Nephron progenitor cell (in vitro differentiated cells): ENCODE measurements around the gene FOXN3.
"Not testable (repeated sequence)": the region's sequence is repeated elsewhere in the genome, so short reads cannot be mapped to it uniquely, and the experiment has no call there.

ENCODE experiments used
- DNase-seq: peaks from one replicate; pipeline ENCODE4 v3.0.0; 2021
- H3K27ac Mint-ChIP-seq: 2 replicates; pipeline ENCODE4 v1.8.0; 2021; ENCODE audit warnings: mild to moderate bottlenecking, moderate library complexity, mixed read lengths
- H3K27me3 Mint-ChIP-seq: 2 replicates; pipeline ENCODE4 v1.8.0; 2021; ENCODE audit warnings: mild to moderate bottlenecking, low read depth, mixed read lengths; ENCODE audit not compliant: poor library complexity
- H3K36me3 Mint-ChIP-seq: 2 replicates; pipeline ENCODE4 v1.8.0; 2021; ENCODE audit warnings: low read depth, mixed read lengths
- H3K4me1 Mint-ChIP-seq: 2 replicates; pipeline ENCODE4 v1.8.0; 2021; ENCODE audit warnings: mixed read lengths
- H3K4me3 Mint-ChIP-seq: 2 replicates; pipeline ENCODE4 v1.8.0; 2021; ENCODE audit warnings: mild to moderate bottlenecking, moderate library complexity, mixed read lengths
- H3K9me3 Mint-ChIP-seq: 2 replicates; pipeline ENCODE4 v1.8.0; 2021; ENCODE audit warnings: mild to moderate bottlenecking, moderate library complexity, mixed read lengths
- TF ChIP-seq, protein P1 (sequence below): fragments of 200-600 bp; sonication (generic); IDR thresholded peaks from 2 replicates; pipeline ENCODE4 v1.5.0; 2021; ENCODE audit warnings: antibody characterized with exemption

The FOXN3 gene

DNA sequence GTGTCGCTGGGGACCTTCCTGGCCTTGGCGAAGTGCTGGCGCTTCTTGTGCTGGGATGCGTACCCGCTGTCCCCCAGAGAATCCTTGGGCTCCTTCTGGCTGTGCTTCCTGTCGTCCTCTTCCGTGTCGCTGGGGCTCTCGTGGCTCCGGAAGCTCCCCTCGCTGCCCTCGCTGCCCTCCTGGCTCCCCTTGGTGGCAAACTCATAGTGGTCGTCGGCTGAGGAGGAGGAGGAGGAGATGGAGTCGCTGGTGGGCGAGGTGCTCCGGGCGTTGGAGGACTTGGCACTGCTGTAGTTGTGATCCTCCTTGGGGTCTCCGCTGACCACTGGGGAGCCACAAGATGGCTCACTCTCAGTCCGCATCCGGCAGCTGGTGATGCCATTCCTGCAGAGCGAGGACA is 254.4 kb downstream of the FOXN3 start:
- H3K4me1 Mint-ChIP-seq: peaks cover 18% of the 10 kb centered on the region
- no peak overlapping the region for H3K27ac Mint-ChIP-seq
- no peak overlapping the region for H3K4me3 Mint-ChIP-seq
- DNase-seq: no peak
- TF ChIP-seq, protein P1, sequence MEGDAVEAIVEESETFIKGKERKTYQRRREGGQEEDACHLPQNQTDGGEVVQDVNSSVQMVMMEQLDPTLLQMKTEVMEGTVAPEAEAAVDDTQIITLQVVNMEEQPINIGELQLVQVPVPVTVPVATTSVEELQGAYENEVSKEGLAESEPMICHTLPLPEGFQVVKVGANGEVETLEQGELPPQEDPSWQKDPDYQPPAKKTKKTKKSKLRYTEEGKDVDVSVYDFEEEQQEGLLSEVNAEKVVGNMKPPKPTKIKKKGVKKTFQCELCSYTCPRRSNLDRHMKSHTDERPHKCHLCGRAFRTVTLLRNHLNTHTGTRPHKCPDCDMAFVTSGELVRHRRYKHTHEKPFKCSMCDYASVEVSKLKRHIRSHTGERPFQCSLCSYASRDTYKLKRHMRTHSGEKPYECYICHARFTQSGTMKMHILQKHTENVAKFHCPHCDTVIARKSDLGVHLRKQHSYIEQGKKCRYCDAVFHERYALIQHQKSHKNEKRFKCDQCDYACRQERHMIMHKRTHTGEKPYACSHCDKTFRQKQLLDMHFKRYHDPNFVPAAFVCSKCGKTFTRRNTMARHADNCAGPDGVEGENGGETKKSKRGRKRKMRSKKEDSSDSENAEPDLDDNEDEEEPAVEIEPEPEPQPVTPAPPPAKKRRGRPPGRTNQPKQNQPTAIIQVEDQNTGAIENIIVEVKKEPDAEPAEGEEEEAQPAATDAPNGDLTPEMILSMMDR: no peak
- H3K27me3 Mint-ChIP-seq: no peaks in the 10 kb centered on the region
- H3K36me3 Mint-ChIP-seq: peaks cover 50% of the 10 kb centered on the region
- H3K9me3 Mint-ChIP-seq: no peaks in the 10 kb centered on the region

DNA sequence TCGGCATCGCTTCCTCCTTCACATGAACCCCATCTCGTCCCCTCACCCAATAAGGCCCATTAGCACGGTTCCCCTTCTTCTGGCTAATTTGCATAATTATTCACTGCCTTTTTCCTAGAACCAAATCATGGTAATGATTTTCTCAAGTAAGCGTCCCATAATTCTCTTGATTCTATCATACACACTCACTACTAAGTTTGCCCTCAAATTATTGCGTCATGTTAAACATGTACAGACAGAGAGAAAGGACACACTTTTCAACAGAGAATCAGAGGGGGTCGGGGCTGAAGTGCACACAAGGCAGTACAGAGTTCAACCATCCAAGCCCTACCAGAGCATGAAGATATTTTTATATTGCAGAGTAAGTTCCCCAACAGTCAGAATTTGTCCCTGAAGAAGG is 256.6 kb downstream of the FOXN3 start:
- H3K4me3 Mint-ChIP-seq: no peak overlapping the region
- no peak overlapping the region for H3K27ac Mint-ChIP-seq
- DNase-seq: no peak
- peaks cover 53% of the 10 kb centered on the region for H3K36me3 Mint-ChIP-seq
- H3K27me3 Mint-ChIP-seq: no peaks in the 10 kb centered on the region
- no peaks in the 10 kb centered on the region for H3K9me3 Mint-ChIP-seq
- TF ChIP-seq, protein P1: no peak
- H3K4me1 Mint-ChIP-seq: peaks cover 22% of the 10 kb centered on the region

- H3K4me1 Mint-ChIP-seq: peaks cover 22% of the 10 kb centered on the region
- H3K4me3 Mint-ChIP-seq: no peak overlapping the region
- DNase-seq: no peak
- no peak overlapping the region for H3K27ac Mint-ChIP-seq
- peaks cover 53% of the 10 kb centered on the region for H3K36me3 Mint-ChIP-seq
- H3K27me3 Mint-ChIP-seq: no peaks in the 10 kb centered on the region
- H3K9me3 Mint-ChIP-seq: no peaks in the 10 kb centered on the region
- TF ChIP-seq, protein P1: no peak
Observed at GRCh38 chr14:89158701-89159100, 258.3 kb downstream of the FOXN3 start.

DNA sequence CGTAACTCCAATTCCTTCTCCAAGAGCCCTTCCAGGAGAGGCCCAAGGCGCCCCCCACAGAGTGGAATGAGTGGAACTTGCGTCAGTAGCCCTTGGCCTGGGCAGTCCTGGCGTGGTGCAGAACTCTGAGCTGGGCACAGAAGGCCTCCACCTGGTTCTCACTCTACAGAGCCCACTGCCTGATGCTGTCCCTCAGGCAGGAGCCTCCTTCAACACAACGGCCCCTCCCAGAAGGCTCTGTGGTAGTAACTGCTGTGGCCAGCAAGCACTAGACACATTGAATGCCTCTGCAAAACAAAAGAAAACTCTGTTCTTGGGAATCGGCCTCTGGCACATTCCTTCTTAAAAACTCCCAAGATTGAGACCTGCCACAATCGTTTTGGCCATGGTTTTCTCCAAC is 258.9 kb downstream of the FOXN3 start:
- Mint-ChIP-seq H3K4me1 (peaks cover 22% of the 10 kb centered on the region), H3K36me3 (peaks cover 57% of the 10 kb centered on the region)
- not testable (repeated sequence) for H3K27me3 Mint-ChIP-seq, DNase-seq, H3K9me3 Mint-ChIP-seq, H3K4me3 Mint-ChIP-seq, H3K27ac Mint-ChIP-seq

GRCh38 chr14:89155491-89155890 is 261.5 kb downstream of the FOXN3 start:
- Mint-ChIP-seq H3K27me3 (no peaks in the 10 kb centered on the region), H3K4me1 (peaks cover 19% of the 10 kb centered on the region), H3K4me3 (no peak overlapping the region), H3K27ac (no peak overlapping the region), H3K9me3 (no peaks in the 10 kb centered on the region), H3K36me3 (peaks cover 39% of the 10 kb centered on the region)
- DNase-seq: no peak
- TF ChIP-seq, protein P1: no peak

DNA sequence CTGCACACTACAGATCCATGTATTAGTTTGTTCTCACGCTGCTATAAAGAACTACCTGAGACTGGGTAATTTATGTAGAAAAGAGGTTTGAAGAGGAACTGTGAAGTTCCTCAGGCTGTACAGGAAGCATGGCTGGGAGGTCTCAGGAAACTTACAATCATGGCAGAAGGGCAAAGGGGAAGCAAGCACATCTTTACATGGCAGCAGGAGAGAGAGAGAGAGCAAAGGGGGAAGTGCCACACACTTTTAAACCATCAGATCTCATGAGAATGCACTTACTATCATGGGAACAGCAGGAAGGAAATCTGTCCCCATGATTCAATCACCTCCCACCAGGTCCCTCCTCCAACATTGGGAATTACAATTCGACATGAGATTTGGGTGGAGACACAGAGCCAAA is 265.3 kb downstream of the FOXN3 start:
- not testable (repeated sequence) for DNase-seq, H3K4me1 Mint-ChIP-seq, H3K9me3 Mint-ChIP-seq, H3K4me3 Mint-ChIP-seq, H3K27me3 Mint-ChIP-seq, H3K27ac Mint-ChIP-seq
- H3K36me3 Mint-ChIP-seq: peaks cover 28% of the 10 kb centered on the region

DNA sequence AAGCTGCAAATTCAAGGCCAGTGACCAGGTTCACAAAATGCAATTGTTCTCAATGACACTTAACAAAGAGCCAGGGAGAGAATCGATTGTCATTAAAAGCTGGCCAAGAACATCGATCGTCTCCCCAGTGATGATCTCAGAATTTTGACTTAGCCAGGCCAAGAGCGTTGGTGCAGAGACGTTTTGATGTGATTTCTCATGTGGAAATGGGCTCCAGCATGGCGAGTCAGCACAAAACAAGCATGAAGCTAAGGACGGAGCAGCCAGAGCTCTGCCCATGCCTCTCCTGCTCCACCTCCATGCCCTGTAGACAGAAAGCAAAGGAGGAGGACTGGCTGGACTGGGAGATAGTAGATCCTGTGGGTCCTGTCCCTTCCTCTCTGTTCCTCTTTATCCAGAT is 270.8 kb downstream of the FOXN3 start:
- H3K27me3 Mint-ChIP-seq: peaks cover 14% of the 10 kb centered on the region
- DNase-seq: no peak
- H3K4me1 Mint-ChIP-seq: no peaks in the 10 kb centered on the region
- H3K4me3 Mint-ChIP-seq: no peak overlapping the region
- TF ChIP-seq, protein P1: no peak
- H3K9me3 Mint-ChIP-seq: peaks cover 3% of the 10 kb centered on the region
- no peaks in the 10 kb centered on the region for H3K36me3 Mint-ChIP-seq
- no peak overlapping the region for H3K27ac Mint-ChIP-seq
